PFSK-1 (cell line): ENCODE results near the gene CTNNA3.

Experiments
- FOXP2 ChIP-seq: optimal IDR thresholded peaks from 2 replicates; pipeline ENCODE3; 2011; ENCODE audit warnings: borderline replicate concordance, control low read depth, inconsistent platforms; ENCODE audit not compliant: insufficient read depth; ENCODE audit errors: extremely low read length, extremely low read depth
- POLR2AphosphoS5 ChIP-seq: IDR thresholded peaks from 2 replicates; pipeline ENCODE4 v1.6.1; 2012; ENCODE audit warnings: low read depth, mild to moderate bottlenecking, control low read depth, low read length, moderate library complexity
- SIN3A ChIP-seq: IDR thresholded peaks from 2 replicates; pipeline ENCODE4 v1.6.1; 2012; ENCODE audit warnings: mild to moderate bottlenecking, low read length, moderate library complexity, borderline replicate concordance; ENCODE audit not compliant: insufficient read depth
- TAF1 ChIP-seq: IDR thresholded peaks from 2 replicates; pipeline ENCODE4 v1.6.1; 2012; ENCODE audit warnings: low read length, control low read depth, borderline replicate concordance; ENCODE audit not compliant: insufficient read depth
- TF ChIP-seq, protein P1 (sequence below), 2 experiments: IDR thresholded peaks; 2 replicates each; pipeline versions ENCODE4 v1.6.1 to v1.8.0; 2011 to 2012; ENCODE audit warnings: low read depth in 2 of 2, low read length in 2 of 2, control low read depth in 1 of 2, inconsistent platforms in 1 of 2, mild to moderate bottlenecking in 1 of 2, moderate library complexity in 1 of 2; ENCODE audit not compliant: insufficient read depth in 1 of 2

The CTNNA3 gene

DNA sequence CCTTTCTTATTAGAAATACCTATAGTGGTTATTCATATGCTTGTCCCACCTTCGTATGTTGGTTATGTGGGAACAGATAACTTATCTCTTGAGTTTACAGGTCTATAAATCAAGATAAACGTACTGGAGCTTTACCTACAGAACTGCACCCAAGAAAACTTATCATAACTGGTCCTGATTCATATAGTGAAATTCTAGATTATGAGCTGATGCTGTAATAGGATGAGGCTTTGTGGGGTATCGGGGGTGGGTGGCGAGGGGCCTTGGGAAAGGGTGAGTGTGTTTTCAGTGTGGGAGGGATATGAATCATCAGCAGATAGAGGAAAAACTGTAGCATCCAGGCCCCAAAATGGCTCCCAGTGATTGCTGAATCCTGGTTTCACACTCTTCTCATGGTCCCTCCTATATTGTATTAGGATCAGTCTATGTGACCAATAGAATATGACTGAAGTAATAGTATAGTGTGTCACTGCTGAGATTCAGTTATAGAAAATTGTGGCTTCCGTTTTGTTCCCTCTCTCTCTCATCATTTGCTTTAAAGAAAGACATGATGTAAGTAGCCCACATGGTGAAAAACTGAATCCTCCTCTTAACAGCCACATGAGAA, 1476.9 kb downstream of the CTNNA3 start:
- no peak for TF ChIP-seq TAF1
- TF ChIP-seq FOXP2, result no peak
- no peak for TF ChIP-seq SIN3A
- TF ChIP-seq, protein P1, sequence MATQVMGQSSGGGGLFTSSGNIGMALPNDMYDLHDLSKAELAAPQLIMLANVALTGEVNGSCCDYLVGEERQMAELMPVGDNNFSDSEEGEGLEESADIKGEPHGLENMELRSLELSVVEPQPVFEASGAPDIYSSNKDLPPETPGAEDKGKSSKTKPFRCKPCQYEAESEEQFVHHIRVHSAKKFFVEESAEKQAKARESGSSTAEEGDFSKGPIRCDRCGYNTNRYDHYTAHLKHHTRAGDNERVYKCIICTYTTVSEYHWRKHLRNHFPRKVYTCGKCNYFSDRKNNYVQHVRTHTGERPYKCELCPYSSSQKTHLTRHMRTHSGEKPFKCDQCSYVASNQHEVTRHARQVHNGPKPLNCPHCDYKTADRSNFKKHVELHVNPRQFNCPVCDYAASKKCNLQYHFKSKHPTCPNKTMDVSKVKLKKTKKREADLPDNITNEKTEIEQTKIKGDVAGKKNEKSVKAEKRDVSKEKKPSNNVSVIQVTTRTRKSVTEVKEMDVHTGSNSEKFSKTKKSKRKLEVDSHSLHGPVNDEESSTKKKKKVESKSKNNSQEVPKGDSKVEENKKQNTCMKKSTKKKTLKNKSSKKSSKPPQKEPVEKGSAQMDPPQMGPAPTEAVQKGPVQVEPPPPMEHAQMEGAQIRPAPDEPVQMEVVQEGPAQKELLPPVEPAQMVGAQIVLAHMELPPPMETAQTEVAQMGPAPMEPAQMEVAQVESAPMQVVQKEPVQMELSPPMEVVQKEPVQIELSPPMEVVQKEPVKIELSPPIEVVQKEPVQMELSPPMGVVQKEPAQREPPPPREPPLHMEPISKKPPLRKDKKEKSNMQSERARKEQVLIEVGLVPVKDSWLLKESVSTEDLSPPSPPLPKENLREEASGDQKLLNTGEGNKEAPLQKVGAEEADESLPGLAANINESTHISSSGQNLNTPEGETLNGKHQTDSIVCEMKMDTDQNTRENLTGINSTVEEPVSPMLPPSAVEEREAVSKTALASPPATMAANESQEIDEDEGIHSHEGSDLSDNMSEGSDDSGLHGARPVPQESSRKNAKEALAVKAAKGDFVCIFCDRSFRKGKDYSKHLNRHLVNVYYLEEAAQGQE (IDR thresholded peaks at IDR 0.05; ENCODE audit: insufficient read depth in 1 of 2, low read depth in 2 of 2, low read length in 2 of 2), result no peak
- TF ChIP-seq POLR2AphosphoS5, result no peak

DNA sequence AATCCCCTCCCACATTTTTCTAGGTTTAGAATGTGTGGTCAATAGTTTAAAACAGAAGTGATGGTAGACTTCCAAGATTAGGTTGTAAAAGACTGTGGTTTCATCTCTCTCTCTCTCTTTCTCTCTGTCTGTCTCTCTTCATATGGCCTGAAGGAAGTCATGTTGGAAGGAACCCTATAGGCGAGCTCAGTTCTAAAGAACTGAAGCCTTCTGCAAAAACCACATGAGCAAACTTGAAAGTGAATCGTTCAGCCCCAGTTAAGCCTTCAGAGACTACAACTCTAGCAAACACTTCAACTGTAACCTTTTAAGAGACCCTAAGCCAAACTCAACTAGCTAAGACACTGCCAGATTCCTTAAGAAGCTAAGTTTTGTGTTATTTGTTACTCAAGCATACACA, 1477.7 kb downstream of the CTNNA3 start:
- TF ChIP-seq TAF1, result no peak
- TF ChIP-seq SIN3A, result no peak
- TF ChIP-seq, protein P1 (IDR thresholded peaks at IDR 0.05; ENCODE audit: insufficient read depth in 1 of 2, low read depth in 2 of 2, low read length in 2 of 2), result no peak
- TF ChIP-seq POLR2AphosphoS5, result no peak
- no peak for TF ChIP-seq FOXP2

DNA sequence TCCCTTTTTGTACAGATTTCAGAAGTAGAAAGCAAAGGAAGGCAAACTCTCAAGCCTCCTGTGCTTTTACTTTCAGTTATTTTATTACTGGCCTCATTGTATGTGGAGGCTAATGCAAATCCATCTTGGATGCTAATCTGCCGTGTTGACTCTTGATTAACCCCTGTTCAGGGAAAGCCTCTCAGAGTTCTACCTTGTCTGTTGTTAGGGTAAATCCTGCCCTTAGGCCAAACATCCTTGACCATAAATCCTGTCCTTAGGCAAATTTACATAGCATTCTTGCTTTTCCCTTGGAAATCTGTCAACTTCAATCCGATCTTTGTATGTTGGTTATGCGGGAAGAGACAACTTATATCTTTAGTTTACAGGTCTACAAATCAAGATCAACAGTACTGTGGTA, 1480.1 kb downstream of the CTNNA3 start:
- no peak for TF ChIP-seq POLR2AphosphoS5
- no peak for TF ChIP-seq TAF1
- TF ChIP-seq, protein P1 (IDR thresholded peaks at IDR 0.05; ENCODE audit: insufficient read depth in 1 of 2, low read depth in 2 of 2, low read length in 2 of 2), result no peak

DNA sequence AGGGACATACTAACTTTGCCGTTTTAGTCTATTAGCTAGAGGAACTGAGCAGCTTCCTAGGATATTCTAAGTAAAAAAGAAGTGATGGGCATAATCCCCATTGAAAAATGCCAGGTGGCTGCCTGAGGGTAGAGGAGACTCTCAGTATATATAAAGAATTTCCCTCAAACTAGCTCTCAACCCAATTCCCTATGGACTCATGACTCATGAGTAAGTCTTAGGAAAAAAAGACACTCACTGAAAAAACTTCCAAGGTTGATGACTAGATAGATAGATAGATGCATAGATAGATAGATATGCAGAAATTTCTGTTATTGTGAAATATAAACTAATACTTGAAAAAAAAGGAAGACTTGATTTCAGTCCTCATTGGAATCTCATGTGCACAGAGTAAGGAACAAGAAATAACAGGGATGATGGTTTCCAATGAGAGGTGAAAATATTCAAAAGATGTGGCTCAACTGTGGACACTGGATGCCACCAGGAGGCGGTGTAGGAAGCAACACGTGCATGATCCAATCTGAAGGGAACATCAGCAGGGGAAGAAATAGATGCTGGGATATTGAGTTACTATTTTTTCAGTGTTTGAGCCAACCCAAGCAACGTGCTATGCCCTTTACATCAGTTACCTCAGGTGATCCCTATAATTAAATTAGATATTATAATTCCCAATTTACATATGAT, 1481.1 kb downstream of the CTNNA3 start:
- no peak for TF ChIP-seq POLR2AphosphoS5
- no peak for TF ChIP-seq TAF1
- no peak for TF ChIP-seq FOXP2
- TF ChIP-seq, protein P1 (IDR thresholded peaks at IDR 0.05; ENCODE audit: insufficient read depth in 1 of 2, low read depth in 2 of 2, low read length in 2 of 2), result no peak
- TF ChIP-seq SIN3A, result no peak

DNA sequence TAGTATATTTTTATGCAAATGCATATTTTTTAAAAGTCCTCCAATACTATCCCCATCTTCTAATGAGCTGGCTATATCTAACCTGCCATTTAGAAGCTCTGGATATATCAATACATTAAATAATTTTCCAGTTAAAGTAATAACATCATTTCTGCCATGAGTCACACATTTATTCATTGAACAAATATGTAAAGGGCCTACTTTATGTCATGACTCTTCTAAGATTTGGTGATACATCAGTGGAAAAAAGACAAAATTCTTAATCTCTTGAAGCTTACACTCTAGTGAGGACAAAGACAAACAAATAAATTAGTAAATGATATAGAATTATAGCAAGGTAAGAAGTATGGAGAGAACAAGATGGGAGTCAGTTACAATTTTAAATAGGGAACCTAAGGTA, 1487.0 kb downstream of the CTNNA3 start:
- no peak for TF ChIP-seq POLR2AphosphoS5
- TF ChIP-seq FOXP2, result no peak
- no peak for TF ChIP-seq SIN3A
- no peak for TF ChIP-seq TAF1
- TF ChIP-seq, protein P1 (IDR thresholded peaks at IDR 0.05; ENCODE audit: insufficient read depth in 1 of 2, low read depth in 2 of 2, low read length in 2 of 2), result no peak
